Activated T-cell treated with anti-CD3 and anti-CD28 coated beads for 48 hours (primary cell): ENCODE data around the gene CTBP1.
"Not testable (repeated sequence)": the region's sequence is repeated elsewhere in the genome, so short reads cannot be mapped to it uniquely, and the experiment has no call there.

ENCODE experiments used
- DNase-seq: peaks from one replicate; pipeline ENCODE4 v3.0.0-alpha.2; 2020; ENCODE audit warnings: low read depth

Gene CTBP1

GRCh38 chr4:1248245-1249147 lies at the start of gene CTBP1:
TSS of gene CTBP1 (minus strand) at chr4:1249130. CDS start at chr4:1241331, 7,799 bp downstream.
- peak; percentile 86 for DNase-seq

DNA sequence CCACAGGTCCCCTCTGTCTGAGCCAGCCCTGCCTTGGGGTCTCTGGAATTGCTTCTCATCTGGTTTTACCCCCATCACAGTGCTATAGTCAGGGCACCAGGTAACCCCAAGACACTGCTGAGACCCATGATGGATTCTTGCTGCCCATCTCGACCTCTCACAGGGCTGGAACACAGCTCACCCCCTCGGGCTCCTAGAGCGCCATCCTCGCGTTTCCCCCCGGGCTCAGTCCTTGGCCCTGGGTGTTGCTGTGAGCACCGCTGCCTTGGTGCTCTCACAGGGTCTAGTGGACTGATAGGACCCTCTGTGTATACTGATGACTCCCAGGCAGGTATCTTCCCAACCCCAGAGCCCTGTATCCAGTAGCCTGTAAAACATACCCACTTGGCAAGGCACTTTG lies 49.5 kb upstream of the CTBP1 start:
- DNase-seq: no peak

GRCh38 chr4:1297456-1298325 lies 48.8 kb upstream of the CTBP1 start:
- no peak for DNase-seq

DNA sequence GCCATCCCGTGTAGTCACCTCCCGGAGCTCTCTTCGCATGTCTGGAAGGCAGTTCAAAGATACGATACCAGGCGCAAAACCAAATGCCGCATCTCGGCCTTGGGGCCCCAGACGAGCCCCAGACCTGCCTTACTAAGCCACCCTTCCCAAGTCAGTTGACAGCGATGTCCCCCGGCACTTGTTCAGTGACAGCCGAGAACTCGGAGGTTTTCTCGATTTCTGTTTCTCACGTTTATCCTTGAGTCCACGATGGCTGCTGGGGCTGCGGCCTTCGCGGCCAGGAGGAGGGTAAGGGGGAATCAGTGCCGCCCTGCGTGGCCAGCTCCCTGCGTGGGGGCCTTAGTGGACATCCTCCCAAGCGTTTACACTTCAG lies 48.1 kb upstream of the CTBP1 start:
- no peak for DNase-seq

GRCh38 chr4:1296324-1297022 lies 47.5 kb upstream of the CTBP1 start:
- no peak for DNase-seq

DNA sequence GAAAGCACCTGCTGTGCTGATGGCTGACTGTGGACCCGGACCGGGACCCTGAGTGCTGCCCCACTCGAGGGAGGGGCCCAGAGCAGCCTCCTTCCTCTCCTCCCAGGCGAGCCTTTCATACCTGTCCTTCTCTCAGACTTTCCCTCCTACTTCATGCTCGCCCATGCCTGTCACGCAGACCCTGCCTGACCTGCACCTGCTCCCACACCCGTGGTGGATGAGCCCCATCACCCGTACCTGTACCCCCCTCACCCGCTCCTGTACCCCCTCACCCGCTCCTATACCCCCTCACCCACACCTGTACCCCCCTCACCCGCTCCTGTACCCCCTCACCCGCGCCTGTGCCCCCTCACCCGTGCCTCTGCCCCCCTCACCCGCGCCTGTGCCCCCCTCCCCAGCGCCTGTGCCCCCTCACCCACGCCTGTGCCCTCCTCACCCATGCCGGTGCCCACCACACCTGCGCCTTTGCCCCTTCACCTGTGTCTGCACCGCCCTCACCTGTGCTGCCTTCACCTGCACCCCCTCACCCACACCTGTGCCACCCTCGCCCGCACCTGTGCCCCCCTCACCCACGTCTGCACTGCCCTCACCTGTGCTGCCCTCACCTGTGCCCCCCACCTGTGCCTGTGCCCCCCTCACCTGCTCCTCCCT lies 46.6 kb upstream of the CTBP1 start:
- DNase-seq: no peak

- no peak for DNase-seq
Measured at GRCh38 chr4:1294891-1295290, 46.0 kb upstream of the CTBP1 start.

- no peak for DNase-seq
Measured at GRCh38 chr4:1294424-1294823, 45.5 kb upstream of the CTBP1 start.

- no peak for DNase-seq
Measured at GRCh38 chr4:1293991-1294390, 45.1 kb upstream of the CTBP1 start.

GRCh38 chr4:1293531-1293941 lies 44.6 kb upstream of the CTBP1 start:
- DNase-seq: no peak

- DNase-seq: not testable (repeated sequence)
Measured at GRCh38 chr4:1292703-1293011, 43.7 kb upstream of the CTBP1 start.

DNA sequence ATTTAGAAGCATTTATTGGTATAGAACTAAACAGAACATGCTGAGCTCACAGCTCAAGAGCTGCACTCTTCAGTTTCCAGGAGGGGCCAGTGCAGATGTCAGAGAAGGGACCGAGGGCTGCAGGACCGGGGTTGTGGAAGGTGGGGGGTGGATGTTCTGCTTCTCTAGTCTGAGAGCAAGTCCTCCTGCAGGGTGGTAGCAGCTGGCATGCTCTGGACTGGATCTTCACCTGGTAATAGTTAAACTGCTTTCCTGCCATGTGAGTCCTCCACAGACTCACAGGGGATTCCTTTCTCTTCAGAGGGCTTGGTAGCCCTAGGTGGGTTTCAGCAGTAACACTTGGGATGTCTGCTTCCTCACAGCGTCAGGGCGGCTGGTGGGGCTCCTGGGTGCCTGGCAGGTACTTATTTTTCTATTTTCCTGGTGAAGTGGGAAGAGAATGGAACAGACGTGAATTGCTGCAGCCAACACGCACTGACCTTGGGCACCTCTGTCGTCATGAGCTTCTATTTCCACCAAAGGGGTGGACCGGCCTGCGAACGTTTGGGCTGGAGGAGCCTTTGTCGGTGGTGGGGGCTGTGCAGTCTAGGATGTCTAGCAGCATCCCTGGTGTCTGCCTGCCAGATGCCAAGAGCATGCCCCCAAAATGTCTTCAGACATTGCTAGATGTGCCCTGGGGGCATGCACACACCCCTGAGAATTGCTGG lies 43.2 kb upstream of the CTBP1 start:
- DNase-seq: no peak

DNA sequence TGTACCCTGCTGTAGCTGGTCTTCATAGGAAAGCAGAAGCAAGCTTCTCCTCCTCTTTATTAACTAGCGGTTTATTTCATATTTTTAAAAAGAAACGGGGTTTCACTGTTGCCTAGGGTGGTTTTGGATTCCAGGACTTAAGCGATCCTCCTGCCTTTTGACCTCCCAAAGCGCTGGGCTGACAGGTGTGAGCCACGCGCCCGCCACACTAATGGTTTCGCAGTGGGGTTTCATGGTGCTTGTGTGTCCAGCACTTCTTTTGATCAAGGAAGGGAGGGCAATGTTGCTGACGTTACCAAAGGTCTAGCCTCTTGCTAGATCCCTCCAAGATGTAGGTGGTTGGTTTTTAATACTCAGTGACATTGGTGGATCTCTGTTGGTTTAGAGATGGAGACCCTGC lies 42.2 kb upstream of the CTBP1 start:
- no peak for DNase-seq

- DNase-seq: no peak
Measured at GRCh38 chr4:1290165-1290977, 41.4 kb upstream of the CTBP1 start.

- peak; percentile 98 for DNase-seq
Measured at GRCh38 chr4:1289207-1290164, 40.6 kb upstream of the CTBP1 start, which contains the start of gene MAEA. TSS of gene MAEA (plus strand) at chr4:1289891. CDS start at chr4:1289914, 23 bp downstream.

- DNase-seq: no peak
Measured at GRCh38 chr4:1288786-1289185, 39.9 kb upstream of the CTBP1 start.

- peak; percentile 42 for DNase-seq
Measured at GRCh38 chr4:1285790-1286553, 37.0 kb upstream of the CTBP1 start.

- no peak for DNase-seq
Measured at GRCh38 chr4:1285151-1285789, 36.3 kb upstream of the CTBP1 start.
